SKM-1 treated with dmso at 0.1 percent for 144 hours (cell line): ENCODE data around the gene POLR3K.

ENCODE experiments used
- DNase-seq: peaks from one replicate; lab custom pipeline; 2025; ENCODE audit not compliant: unreplicated experiment; lab: John Stamatoyannopoulos, UW

POLR3K gene

GRCh38 chr16:66309-67182 lies 13.1 kb upstream of the POLR3K start:
- DNase-seq = no peak

- DNase-seq = peak; percentile 81
These were observed 12.3 kb upstream of the POLR3K start for GRCh38 chr16:65745-66144.

GRCh38 chr16:64914-65255 lies 11.5 kb upstream of the POLR3K start:
- DNase-seq = no peak

- no peak for DNase-seq
These were observed 10.8 kb upstream of the POLR3K start for GRCh38 chr16:63998-64913.

- DNase-seq = no peak
These were observed 10.1 kb upstream of the POLR3K start for GRCh38 chr16:63466-63865.

- no peak for DNase-seq
These were observed 9.6 kb upstream of the POLR3K start for GRCh38 chr16:62968-63391.

GRCh38 chr16:62283-62967 lies 9.0 kb upstream of the POLR3K start:
- no peak for DNase-seq

GRCh38 chr16:61879-62281 lies 8.5 kb upstream of the POLR3K start:
- DNase-seq = no peak

GRCh38 chr16:60929-61878 lies 7.8 kb upstream of the POLR3K start:
- no peak for DNase-seq

- DNase-seq = no peak
These were observed 6.8 kb upstream of the POLR3K start for GRCh38 chr16:60166-60565.

- DNase-seq = no peak
These were observed 6.1 kb upstream of the POLR3K start for GRCh38 chr16:59440-60059.

- DNase-seq = no peak
These were observed 5.4 kb upstream of the POLR3K start for GRCh38 chr16:58491-59439.

- no peak for DNase-seq
These were observed 4.3 kb upstream of the POLR3K start for GRCh38 chr16:57711-58110.

GRCh38 chr16:56231-56927 lies 3.0 kb upstream of the POLR3K start:
- DNase-seq = no peak

GRCh38 chr16:55571-56136 lies 2.2 kb upstream of the POLR3K start:
- DNase-seq = no peak

- DNase-seq = no peak
These were observed 801 bp upstream of the POLR3K start for GRCh38 chr16:54237-54581.

- DNase-seq = no peak
These were observed 2.4 kb downstream of the POLR3K start for GRCh38 chr16:50769-51591.
